Measurements from ENCODE around the gene NBEAL2.
"Not testable (repeated sequence)": the region's sequence is repeated elsewhere in the genome, so short reads cannot be mapped to it uniquely, and the experiment has no call there.

NBEAL2 gene

GRCh38 chr3:47024932-47025331, 45.5 kb downstream of the NBEAL2 start:
- TF ChIP-seq POLR2AphosphoS5 (IDR thresholded peaks at IDR 0.05; ENCODE audit: low read depth, low read length) (no peak), POLR2A (IDR thresholded peaks at IDR 0.05; ENCODE audit: low read depth, low read length) (no peak), TAF1 (IDR thresholded peaks at IDR 0.05; ENCODE audit: borderline replicate concordance, low read depth, low read length) (no peak)
- FAIRE-seq, result no peak
- no peak for DNase-seq (ENCODE audit: insufficient read length)

GRCh38 chr3:47026432-47026831, 47.0 kb downstream of the NBEAL2 start:
- not testable (repeated sequence) for FAIRE-seq; DNase-seq (ENCODE audit: insufficient read length)

GRCh38 chr3:47028146-47028545, 48.7 kb downstream of the NBEAL2 start:
- FAIRE-seq, result no peak
- TF ChIP-seq POLR2A (IDR thresholded peaks at IDR 0.05; ENCODE audit: low read depth, low read length), result no peak
- no peak for TF ChIP-seq TAF1 (IDR thresholded peaks at IDR 0.05; ENCODE audit: borderline replicate concordance, low read depth, low read length)
- no peak for TF ChIP-seq POLR2AphosphoS5 (IDR thresholded peaks at IDR 0.05; ENCODE audit: low read depth, low read length)
- DNase-seq (ENCODE audit: insufficient read length), result no peak

GRCh38 chr3:47028667-47029066, 49.2 kb downstream of the NBEAL2 start:
- DNase-seq (ENCODE audit: insufficient read length), result no peak

GRCh38 chr3:47031041-47031440, 51.6 kb downstream of the NBEAL2 start:
- FAIRE-seq; DNase-seq (ENCODE audit: insufficient read length): not testable (repeated sequence)

More at GRCh38 chr3:47028667-47029066, 49.2 kb downstream of the NBEAL2 start:
- FAIRE-seq, result no peak
- TF ChIP-seq TAF1 (IDR thresholded peaks at IDR 0.05; ENCODE audit: borderline replicate concordance, low read depth, low read length) (no peak), POLR2AphosphoS5 (IDR thresholded peaks at IDR 0.05; ENCODE audit: low read depth, low read length) (no peak), POLR2A (IDR thresholded peaks at IDR 0.05; ENCODE audit: low read depth, low read length) (no peak)

GRCh38 chr3:47034868-47035489, 55.5 kb downstream of the NBEAL2 start:
- FAIRE-seq, result no peak
- no peak for DNase-seq (ENCODE audit: insufficient read length)
- no peak for TF ChIP-seq TAF1 (IDR thresholded peaks at IDR 0.05; ENCODE audit: borderline replicate concordance, low read depth, low read length)
- TF ChIP-seq POLR2AphosphoS5 (IDR thresholded peaks at IDR 0.05; ENCODE audit: low read depth, low read length), result no peak
- no peak for TF ChIP-seq POLR2A (IDR thresholded peaks at IDR 0.05; ENCODE audit: low read depth, low read length)

GRCh38 chr3:47035645-47036044, 56.2 kb downstream of the NBEAL2 start:
- TF ChIP-seq TAF1 (IDR thresholded peaks at IDR 0.05; ENCODE audit: borderline replicate concordance, low read depth, low read length) (no peak), POLR2AphosphoS5 (IDR thresholded peaks at IDR 0.05; ENCODE audit: low read depth, low read length) (no peak), POLR2A (IDR thresholded peaks at IDR 0.05; ENCODE audit: low read depth, low read length) (no peak)
- DNase-seq (ENCODE audit: insufficient read length) (no peak), FAIRE-seq (no peak)

GRCh38 chr3:47036145-47036544, 56.7 kb downstream of the NBEAL2 start:
- TF ChIP-seq POLR2A (IDR thresholded peaks at IDR 0.05; ENCODE audit: low read depth, low read length) (no peak), TAF1 (IDR thresholded peaks at IDR 0.05; ENCODE audit: borderline replicate concordance, low read depth, low read length) (no peak), POLR2AphosphoS5 (IDR thresholded peaks at IDR 0.05; ENCODE audit: low read depth, low read length) (no peak)
- no peak for FAIRE-seq
- DNase-seq (ENCODE audit: insufficient read length), result no peak

GRCh38 chr3:47037302-47037701, 57.8 kb downstream of the NBEAL2 start:
- FAIRE-seq; DNase-seq (ENCODE audit: insufficient read length): not testable (repeated sequence)

GRCh38 chr3:47041114-47041513, 61.6 kb downstream of the NBEAL2 start:
- DNase-seq (ENCODE audit: insufficient read length) (no peak), FAIRE-seq (no peak)
- TF ChIP-seq POLR2A (IDR thresholded peaks at IDR 0.05; ENCODE audit: low read depth, low read length) (no peak), TAF1 (IDR thresholded peaks at IDR 0.05; ENCODE audit: borderline replicate concordance, low read depth, low read length) (no peak), POLR2AphosphoS5 (IDR thresholded peaks at IDR 0.05; ENCODE audit: low read depth, low read length) (no peak)

GRCh38 chr3:47042231-47042791, 62.8 kb downstream of the NBEAL2 start:
- FAIRE-seq, result no peak
- TF ChIP-seq POLR2AphosphoS5 (IDR thresholded peaks at IDR 0.05; ENCODE audit: low read depth, low read length), result no peak
- no peak for TF ChIP-seq POLR2A (IDR thresholded peaks at IDR 0.05; ENCODE audit: low read depth, low read length)
- no peak for TF ChIP-seq TAF1 (IDR thresholded peaks at IDR 0.05; ENCODE audit: borderline replicate concordance, low read depth, low read length)
- no peak for DNase-seq (ENCODE audit: insufficient read length)

GRCh38 chr3:47047069-47047468, 67.6 kb downstream of the NBEAL2 start:
- DNase-seq (ENCODE audit: insufficient read length) (no peak), FAIRE-seq (no peak)
- TF ChIP-seq POLR2AphosphoS5 (IDR thresholded peaks at IDR 0.05; ENCODE audit: low read depth, low read length) (no peak), POLR2A (IDR thresholded peaks at IDR 0.05; ENCODE audit: low read depth, low read length) (no peak), TAF1 (IDR thresholded peaks at IDR 0.05; ENCODE audit: borderline replicate concordance, low read depth, low read length) (no peak)

- no peak for FAIRE-seq
- no peak for DNase-seq (ENCODE audit: insufficient read length)
These were observed 68.2 kb downstream of the NBEAL2 start for GRCh38 chr3:47047673-47048072.

More at GRCh38 chr3:47047673-47048072, 68.2 kb downstream of the NBEAL2 start:
- TF ChIP-seq POLR2AphosphoS5 (IDR thresholded peaks at IDR 0.05; ENCODE audit: low read depth, low read length) (no peak), TAF1 (IDR thresholded peaks at IDR 0.05; ENCODE audit: borderline replicate concordance, low read depth, low read length) (no peak)

Data from GM12892 (cell line).